NCI-H146 (cell line): ENCODE data around the gene C19orf81.

Experiments used
- DNase-seq: peaks from one replicate; lab custom pipeline; 2025; lab: John Stamatoyannopoulos, UW

C19orf81 gene

DNA sequence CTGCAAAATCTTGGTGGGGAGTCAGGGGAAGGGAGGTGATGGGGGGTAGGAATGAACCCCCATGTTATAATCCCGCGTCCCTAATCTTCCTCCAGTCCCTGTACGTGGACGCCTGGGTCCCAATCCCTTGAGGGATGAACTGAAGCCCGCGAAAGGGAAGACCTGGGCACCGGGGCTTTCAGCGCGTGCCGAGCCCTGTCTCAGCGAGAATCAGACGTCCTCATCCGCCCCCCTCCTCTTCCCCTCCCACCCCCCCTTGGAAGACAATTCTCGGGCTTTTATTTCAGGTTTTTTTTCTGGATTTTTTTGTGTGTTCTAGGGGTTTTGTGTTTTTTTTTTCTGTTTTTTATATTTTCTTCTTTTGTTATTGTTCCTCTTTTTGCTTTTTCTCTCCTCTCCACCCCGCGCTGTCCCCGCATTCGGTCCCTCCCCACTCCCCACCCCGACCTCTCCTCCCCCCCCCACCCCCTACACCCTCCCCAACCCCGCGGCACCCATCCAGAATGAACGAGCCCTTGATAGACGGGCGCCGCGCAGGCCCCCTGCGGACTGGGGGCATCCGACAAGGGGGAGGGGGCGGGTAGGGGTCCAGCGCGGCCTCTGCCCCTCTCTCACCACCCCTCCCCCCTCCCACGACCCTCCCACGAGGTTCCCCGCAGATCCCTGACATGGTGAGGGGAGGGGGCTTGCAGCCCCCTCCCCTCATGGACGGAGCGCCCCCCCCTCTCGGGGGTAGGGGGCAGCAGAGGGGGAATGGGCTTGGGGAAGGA lies 10.3 kb downstream of the C19orf81 start:
- no peak for DNase-seq

DNA sequence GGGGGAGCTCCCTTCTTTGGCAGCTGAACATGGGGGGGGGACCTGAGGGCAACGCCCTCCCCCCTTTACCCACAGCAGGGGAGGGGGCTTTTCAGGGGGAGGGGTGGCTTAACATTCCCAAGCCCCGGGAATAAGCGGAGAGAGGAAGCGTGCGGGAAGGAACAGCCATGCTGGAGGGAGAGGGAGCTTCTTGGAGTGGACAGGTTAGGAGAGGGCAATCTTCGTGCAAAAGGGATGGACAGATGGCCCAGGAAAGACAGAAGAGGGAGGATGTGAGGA lies 10.8 kb downstream of the C19orf81 start:
- DNase-seq, result no peak

DNA sequence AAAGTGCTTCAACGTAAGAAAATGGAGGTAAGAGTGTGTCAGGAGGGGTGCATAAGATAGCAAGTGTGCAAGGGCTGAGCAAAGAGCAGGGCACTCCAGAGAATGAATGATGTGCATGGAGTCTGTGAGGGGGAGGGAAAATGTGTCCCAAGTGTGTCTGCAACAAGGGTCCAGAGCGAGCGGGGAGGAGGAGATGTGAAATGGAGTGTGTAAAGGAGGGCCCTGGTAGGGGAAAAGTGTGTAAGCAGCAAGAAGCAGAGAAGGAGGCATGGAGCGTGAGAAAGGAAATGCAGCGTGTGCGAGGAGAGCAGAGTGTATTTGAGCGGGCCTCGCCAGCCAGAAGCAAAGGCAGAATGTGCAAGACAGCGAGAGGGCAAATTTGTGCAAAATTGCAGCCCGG lies 11.8 kb downstream of the C19orf81 start:
- no peak for DNase-seq

DNA sequence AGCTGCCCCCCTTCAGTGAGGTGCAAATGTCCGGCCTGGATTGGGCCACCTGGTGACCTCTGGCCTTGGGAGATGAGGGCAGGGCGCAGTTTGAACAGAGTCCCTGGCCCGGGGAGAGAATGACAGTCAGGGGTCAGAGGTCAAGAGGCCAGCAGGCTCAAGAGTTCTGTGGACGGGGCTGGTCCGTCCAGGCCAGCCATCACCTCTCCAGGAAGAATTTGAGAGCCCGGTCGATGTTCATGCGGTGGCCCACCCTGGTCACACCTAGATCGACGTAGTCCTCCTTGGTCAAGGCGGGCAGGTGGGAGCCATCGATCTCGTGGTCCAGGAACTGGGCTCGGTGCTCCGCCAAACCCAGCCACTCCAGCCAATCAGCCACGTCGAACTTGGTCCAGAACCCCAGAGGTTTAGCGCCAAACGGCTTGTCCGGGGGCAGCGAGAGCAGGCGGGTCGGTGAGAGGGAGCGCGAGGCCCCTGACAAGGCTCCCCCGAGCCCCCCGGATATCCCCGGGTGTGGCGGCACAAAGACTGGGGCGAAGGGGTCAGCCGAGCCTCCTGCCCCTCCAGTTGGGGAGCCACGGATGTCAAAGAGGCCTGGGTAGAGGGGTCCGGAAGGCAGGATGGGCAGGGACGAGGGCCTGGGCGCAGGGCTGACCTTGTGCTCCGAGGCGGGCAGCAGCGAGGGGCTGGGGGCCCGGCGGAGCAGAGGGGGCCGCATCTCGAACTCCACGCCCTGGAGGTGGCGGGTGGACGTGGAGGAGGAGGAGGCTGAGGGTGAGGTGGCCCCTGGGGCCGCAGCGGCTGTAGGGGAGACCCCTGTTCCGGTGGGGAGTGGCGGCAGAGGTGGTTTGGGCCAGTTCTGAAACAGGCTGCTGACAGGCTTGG lies 12.8 kb downstream of the C19orf81 start:
- no peak for DNase-seq

DNA sequence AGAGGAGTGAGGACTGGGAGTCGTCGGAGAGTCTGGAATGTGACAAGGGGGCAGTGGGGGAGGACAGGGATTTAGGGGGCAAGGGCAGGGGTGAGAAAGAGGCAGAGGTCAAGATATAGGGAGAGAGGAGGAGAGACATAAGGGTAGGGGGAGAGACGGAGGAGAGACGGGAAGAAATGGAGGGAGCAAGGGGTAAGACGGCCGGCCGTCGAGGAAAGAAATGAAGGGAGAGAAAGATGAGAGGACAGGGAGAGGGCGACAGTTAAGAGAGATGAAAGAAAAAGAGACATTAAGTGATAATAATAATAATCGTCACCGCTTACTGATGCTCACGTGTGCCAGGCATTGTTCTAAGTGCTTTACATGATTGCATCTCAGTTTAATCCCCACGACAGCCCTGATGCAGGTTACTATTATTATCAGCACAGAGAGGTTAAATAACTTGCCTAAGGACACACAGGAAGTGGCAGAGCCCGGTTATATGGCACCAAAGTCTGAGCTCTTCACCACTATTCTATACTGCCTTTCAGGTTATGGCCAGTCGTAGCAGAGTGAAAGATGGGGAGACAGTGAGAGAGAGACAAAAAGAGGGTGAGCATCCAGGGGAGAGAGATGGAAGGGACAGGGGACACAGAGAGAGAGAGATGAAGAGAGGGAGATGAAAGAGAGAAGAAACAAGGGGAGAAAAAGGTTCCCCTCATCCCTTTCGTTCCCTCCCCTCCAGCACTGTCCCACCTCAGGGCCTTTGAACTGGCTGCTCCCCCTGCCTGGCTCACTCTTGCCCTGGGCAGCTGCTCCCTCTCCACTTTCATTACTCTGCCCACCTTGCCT lies 13.6 kb downstream of the C19orf81 start:
- DNase-seq, result no peak

DNA sequence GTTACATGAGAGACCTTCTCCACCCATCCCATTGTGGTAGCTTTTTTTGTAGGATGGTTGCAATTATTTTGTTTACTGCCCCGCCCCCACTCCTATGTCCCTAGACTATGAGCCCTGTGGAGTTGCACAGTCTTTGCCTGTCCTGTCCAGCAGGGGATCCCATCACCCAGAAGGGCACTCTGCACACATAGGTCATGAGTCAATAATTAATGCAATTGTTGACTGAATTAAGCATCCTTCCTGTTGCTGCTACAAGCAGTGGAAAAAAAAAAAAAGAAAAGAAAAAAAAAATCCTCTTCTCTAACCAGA lies 14.2 kb downstream of the C19orf81 start:
- DNase-seq, result no peak

DNA sequence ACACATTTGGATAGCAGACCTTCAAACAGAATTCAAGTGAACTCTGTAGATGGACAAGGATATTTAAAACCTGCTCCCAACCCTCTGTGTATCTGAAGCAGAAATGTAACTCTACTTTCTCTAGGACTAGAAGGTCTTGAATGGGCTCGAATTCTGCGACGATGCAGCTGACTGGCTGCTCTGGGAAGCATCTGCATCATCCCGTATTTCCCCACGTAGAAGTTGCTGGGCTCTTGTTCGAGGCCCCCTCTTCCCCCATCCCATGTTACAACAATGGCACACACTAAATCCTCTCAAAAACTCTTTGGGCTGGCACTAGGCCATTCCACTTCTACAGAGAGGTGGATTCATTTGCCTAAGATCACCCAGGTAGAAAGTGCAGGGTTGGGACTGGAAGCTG lies 15.0 kb downstream of the C19orf81 start:
- DNase-seq, result no peak

DNA sequence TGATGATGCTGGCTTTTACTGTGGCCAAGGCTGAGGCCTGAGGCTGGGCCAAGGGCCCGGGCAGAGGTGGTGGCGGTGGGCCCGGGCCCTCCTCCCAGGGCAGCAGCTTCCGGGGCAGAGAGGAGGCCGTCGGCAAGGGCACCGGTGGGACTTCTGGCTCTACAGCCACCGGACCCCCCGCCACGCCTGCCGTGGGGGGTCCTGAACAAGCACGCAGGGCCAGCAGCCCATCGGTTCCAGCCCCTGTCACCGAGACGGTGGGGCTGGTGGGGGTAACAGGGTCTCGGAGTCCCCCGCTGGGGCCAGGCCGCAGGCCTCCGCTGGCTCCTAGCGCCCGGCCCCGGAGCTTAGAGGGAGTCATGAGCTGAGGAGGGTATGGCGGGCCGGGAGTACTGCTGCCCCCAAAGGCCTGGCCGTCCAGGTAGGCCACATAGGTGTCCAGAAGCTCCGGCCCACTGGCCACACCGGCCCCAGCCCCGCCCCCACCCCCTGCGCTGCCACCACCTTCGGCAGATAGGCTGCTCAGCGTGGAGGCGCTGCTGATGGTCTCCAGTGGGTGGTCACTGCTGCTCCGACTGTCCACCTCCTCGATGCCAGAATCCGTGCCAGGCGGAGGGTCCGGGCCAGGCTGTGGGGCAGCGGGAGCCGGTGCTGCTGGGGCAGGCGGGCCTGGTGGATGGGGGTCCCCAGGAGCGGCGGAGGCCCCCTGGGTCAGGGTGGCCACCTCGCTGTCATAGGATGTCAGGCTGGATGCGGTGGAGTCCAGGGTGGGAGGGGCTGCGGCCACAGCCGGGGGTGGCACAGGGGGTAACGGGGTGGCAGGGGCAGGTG lies 17.3 kb downstream of the C19orf81 start:
- no peak for DNase-seq

DNA sequence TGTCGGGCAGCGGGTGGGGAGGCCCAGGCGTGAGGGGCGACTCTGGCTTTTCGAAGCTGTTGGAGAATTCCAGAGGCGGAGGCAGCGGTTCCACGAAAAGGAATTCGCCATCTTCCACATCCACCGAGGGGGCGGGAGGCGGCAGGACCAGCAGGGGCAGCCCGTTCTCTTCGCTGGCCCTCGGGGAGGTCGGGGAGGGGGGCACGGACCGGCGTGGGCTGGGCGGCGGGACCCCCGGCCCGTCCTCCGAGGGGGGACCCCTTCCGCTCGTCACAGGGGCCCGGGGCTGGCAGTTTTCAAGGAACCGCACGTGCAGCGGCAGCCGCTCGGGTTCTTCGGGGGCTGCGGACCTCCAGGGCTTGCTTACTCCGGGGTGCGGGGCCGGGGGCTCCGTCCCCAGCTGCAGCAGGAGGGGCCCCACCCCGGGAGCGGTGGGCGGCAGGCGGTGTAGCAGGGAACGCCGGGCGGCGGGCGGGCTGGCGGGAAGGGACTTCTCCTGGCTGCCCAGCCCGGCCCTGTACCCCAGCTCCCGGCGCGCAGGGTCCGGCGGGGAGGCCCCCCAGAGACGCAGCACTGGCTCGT lies 18.0 kb downstream of the C19orf81 start:
- no peak for DNase-seq

DNA sequence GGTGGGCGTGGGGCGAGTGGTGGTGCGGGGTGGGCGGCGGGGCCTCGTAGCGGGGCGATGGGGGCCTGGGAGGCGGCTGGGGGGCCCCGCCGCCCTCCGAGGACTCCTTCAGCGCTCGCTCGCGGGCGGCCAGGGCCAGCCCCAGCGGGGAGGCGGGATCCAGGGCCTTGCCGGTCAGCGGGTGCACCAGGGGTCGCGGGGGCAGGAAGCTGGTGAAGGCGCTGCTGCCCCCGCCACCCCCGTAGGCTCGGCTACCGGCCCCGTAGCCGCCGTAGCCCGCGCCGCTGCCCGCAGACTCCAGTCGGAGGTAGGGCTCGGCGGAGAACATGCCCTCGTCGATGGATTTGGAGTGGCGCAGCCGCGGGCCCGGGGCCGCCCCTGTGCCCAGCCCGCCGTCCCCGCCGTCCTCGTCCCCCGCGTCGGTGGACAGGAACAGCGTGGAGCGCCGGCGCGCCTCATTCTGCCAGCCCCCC lies 18.6 kb downstream of the C19orf81 start:
- no peak for DNase-seq

DNA sequence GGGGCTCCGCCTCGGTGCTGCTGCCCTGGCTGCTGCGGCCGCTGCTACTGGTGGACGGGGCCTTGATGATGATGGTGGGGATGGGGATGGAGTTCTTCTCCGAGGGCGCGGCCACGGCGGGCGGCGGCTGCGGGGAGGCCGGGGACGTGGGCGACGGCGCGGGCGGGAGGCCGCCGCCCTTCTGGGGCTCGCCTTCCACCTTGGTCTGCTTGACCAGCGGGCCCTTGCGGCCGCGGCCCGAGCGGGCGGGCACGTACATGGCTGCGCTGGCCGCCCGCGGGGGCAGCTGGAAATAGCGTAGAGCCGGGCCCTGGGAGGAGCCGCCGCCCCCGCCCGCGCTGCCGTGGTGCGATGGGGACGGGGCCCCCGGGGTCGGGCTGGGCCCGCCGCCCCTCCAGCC lies 19.2 kb downstream of the C19orf81 start:
- DNase-seq, result no peak

DNA sequence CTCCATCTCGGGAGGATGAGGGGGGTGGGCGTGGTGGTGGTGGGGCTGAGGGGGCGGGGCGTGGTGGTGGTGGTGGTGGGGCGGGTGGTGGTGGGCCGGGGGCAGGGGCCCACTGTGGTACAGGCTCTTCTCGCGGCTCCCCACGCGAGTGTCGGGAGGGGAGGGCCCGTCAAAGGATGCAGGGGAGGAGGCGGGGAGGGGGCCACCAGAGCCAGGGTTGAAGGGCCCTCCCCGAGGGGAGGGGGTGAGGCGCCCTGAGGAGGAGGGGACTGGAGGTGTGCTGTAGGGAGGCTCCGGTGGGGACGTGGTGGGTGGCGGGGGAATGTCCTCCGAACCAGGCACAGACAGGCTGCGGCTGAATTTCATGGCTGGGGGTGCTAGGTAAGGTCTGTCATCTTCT lies 19.6 kb downstream of the C19orf81 start:
- no peak for DNase-seq

DNA sequence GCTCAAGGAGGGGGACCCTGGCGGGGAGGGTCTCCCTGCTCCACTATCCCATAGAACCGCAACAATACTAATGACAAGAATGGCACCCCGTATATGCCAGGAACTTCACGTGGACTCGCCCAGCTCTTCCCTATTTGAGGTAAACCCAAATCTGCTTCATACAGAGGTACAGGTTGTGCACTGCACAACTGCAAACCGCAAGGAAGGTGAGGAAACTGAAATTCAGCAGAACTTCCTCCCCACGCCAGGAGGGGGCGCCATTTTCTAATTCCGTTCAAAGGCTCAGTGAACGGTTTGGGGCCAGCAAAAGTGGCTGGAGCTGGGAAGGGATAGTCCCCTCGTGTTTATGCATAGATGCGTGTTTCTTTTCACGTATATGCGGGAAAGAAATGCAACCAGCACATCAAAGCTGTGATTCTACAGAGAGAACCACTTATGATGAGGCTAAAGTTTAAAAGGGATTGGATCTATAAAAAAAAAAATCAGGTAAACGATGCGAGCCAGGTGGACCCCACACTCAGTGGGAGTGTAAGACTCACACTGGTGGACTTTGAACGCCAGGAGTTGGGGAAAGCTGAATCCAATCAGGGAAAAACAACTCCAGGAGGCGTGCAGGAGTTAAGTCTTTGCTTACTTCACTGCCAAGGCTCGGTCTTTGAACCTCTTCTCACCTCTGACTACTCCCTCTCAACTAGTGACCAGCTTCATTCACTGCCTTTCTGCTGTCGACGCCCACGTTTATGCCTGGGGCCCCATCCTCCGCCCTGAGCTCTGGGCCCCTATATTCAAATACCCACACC lies 20.3 kb downstream of the C19orf81 start:
- no peak for DNase-seq

DNA sequence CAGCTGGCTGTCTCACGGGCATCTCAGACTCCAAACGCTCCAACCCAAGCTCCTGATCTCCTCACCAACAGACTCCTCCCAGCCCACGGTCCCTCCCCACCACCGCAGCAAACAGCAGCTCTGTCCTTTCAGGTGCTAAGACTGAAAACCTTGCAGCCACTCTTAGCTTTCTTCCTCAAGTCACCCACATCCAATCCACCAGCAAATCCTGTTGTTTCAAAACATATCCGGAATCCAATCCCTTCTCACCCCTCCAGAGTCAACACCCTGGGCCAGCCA lies 20.8 kb downstream of the C19orf81 start:
- DNase-seq, result no peak

DNA sequence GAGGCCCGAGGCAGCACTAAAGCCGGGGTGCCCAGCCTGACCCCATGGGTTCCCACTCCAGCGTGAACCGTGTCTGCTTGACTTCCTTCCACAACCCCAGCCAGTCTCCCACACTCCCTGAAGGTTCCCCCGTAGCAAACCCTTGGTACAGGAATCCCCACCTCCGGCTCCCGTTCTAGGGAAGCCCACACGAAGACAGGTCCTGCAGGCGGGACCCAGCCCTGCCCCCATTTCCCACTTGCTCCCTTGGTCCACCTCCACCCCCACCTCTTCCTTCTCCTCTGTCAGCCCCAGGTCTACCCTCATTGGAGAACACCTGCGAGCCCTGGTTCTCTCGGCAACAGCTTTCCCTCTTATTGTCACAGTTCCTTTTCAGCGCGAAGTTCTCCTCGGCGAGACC lies 23.9 kb downstream of the C19orf81 start:
- DNase-seq, result no peak

DNA sequence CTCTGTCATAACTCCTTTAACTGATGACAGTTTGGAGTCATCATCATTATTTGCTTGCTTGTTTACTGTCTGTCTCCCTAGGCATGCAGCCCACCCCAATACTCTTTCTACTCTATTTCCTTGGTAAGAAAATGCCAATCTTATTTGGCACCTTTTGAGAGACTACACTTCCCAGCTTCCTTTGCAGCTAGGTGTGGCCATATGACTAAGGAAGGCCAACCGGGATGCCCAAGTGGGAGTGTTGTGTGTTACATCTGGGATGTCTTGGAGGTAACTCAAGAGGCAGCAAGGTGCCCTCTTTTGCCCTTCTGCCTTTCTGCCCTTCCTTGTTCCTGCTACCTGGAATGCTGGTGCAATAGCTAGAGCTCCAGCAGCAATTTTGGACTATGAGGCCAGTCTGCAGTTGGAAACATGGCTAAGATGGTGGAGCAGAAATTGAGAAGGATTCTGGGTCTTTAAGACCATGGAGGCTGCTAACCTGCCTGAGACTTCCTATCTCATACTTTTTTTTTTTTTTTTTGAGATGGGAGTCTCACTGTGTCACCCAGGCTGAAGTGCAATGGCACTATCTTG lies 27.5 kb downstream of the C19orf81 start:
- no peak for DNase-seq

DNA sequence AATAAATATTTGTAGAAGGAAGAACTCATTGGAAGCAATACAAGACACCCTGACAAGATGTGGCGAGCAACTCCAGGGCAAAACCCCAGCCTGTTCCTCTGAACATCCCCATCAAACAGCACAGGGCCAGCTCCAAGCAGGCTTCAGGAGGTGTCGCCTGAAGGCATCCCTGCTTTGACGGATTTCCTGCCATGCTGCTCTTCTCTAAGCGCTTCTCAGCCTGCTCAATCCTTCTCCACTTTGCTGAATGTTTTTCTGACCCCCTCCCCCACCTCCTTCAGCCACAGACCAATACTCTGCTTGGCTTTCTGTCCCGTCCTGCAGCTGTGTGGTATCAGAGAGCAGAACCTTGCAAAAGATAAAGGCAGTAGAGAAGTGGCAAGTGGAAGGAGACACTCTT lies 28.4 kb downstream of the C19orf81 start:
- DNase-seq, result no peak

DNA sequence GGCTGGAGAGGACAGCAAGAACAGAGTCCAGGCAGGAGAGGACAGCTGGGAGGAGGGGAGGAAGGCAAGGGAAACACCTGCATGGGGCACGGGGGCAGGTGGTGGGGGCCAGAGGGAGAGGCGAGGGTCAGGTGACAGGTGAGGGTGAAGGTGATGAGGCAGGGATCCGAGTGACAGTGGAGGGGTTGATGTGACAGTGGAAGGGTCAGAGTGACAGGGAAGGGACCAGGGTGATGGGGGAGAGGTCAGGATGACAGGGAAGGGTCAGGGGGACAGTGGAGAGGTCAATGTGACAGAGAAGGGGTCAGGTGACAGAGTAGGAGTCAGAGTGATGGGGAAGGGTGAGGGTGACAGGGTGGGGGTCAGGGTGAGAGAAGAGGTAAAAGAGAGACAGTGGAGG lies 29.1 kb downstream of the C19orf81 start:
- DNase-seq, result no peak

DNA sequence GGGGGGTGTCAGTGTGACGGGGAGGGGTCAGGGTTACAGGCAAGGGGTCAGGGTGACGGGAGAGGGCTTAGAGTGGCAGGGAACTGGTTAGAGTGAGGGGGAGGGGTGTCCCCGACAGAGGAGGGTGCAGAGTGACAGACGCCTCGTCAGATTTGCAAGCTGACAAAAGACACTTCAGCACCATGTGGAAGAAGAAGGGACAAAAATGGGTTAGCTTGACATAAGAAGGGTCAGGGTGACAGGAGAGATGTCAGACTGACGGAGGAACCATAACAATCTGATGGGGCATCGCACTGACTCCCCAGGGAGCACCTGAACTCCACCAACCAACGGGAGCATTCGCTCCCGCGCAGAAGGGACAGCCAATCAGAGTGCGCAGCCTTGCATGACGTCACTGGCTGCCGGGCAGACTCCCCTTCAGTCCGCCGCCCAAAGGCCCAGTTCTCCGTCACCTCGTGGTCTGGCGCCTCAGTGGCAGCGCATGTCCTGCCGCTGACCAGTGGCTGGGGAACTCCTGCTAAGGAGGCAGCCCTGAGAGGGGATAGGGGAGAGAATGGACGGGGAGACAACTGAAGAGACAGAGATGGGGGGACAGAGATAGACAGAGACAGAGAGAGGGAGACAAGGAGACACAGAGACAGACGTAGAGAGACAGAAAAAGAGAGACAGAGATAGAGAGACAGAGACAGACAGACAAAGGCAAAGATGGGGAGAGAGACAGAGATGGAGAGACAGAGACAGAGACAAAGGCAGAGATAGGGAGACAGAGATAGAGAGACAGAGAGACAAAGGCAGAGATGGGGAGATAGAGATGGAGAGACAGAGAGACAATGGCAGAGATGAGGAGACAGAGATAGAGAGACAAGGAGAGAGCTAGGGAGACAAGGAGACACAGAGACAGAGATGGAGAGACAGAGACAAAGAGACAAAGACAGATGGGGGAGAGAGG lies 30.2 kb downstream of the C19orf81 start:
- peak; percentile 26 for DNase-seq
